Breast epithelium (tissue), 4 donors: ENCODE data around the gene LORICRIN. TPM values are rescaled to one million over a fixed set of nuclear protein-coding genes. Genes with fewer than 3 reads are reported as not detected.

ENCODE experiments used
- DNase-seq, 2 donors: peaks; one replicate each; pipeline ENCODE4 v3.0.0-alpha.2; 2019; ENCODE audit warnings: low spot score in 2 of 2
- H3K27ac ChIP-seq, 2 donors: fragments of 200-600 bp; sonication (generic) in 1 of 2; one replicate each; pipeline ENCODE4 v1.5.1; 2016 to 2019; ENCODE audit warnings: mild to moderate bottlenecking in 1 of 2
- H3K27me3 ChIP-seq, 2 donors: fragments of 200-600 bp; sonication (generic) in 1 of 2; one replicate each; pipeline versions ENCODE4 v1.5.1 to v1.6.0; 2017 to 2019; ENCODE audit warnings: control low read depth in 1 of 2, mild to moderate bottlenecking in 1 of 2
- H3K36me3 ChIP-seq: fragments of 200-600 bp; one replicate; pipeline ENCODE4 v1.5.1; 2019
- H3K4me1 ChIP-seq, 2 donors: fragments of 200-600 bp; sonication (generic); one replicate each; pipeline ENCODE4 v1.5.1; 2016 to 2019; ENCODE audit warnings: control low read depth in 1 of 2
- H3K4me3 ChIP-seq, 3 donors: fragments of 200-600 bp; sonication (generic); 1 replicate in 2 of 3; 2 replicates in 1 of 3; pipeline ENCODE4 v1.5.1; 2016 to 2019; ENCODE audit warnings: mild to moderate bottlenecking in 3 of 3, moderate library complexity in 2 of 3
- H3K9me3 ChIP-seq, 2 donors: fragments of 200-600 bp; sonication (generic) in 1 of 2; one replicate each; pipeline ENCODE4 v1.5.1; 2016 to 2019; ENCODE audit warnings: control low read depth in 1 of 2
- CTCF ChIP-seq, 3 donors: fragments of 450-650 bp; IDR thresholded peaks; one replicate each; pipeline ENCODE4 v1.5.1; 2016 to 2017; ENCODE audit warnings: antibody characterized with exemption in 3 of 3, mild to moderate bottlenecking in 3 of 3, moderate library complexity in 3 of 3
- POLR2A ChIP-seq: fragments of 450-650 bp; IDR thresholded peaks from one replicate; pipeline ENCODE4 v1.6.1; 2016; ENCODE audit warnings: antibody characterized with exemption, mild to moderate bottlenecking, moderate library complexity
- POLR2AphosphoS5 ChIP-seq, 3 donors: sonication (generic); formaldehyde crosslinking; IDR thresholded peaks; one replicate each; pipeline ENCODE4 v1.6.1; 2017; ENCODE audit warnings: antibody characterized with exemption in 3 of 3
- intact Hi-C: fragments of 100-400 bp; cut with DNase I; formaldehyde crosslinking; loops from one replicate; pipeline ENCODE4 v1.15.1; 2023; ENCODE audit warnings: low total_unique reads
- total RNA-seq, 3 donors: library from RNA; depleted of rRNA; stranded (reverse); fragments of >200 nt; gene quantifications; one replicate each; pipeline ENCODE4 v1.1.0, GENCODE V29; 2016

The LORICRIN gene, protein sequence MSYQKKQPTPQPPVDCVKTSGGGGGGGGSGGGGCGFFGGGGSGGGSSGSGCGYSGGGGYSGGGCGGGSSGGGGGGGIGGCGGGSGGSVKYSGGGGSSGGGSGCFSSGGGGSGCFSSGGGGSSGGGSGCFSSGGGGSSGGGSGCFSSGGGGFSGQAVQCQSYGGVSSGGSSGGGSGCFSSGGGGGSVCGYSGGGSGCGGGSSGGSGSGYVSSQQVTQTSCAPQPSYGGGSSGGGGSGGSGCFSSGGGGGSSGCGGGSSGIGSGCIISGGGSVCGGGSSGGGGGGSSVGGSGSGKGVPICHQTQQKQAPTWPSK
- total RNA-seq = not detected

- Histone ChIP-seq H3K27ac (no peak within 1 kb of the TSS), H3K9me3 (no peaks in the 10 kb centered on the region), H3K4me3 (no peak within 1 kb of the TSS), H3K36me3 (no peaks in the 10 kb centered on the region), H3K27me3 (peaks cover 0 to 25% of the 10 kb centered on the region in 2 donors), H3K4me1 (no peaks in the 10 kb centered on the region)
- no peak for DNase-seq
- TF ChIP-seq POLR2A (no peak), CTCF (IDR thresholded peaks at IDR 0.05) (no peak), POLR2AphosphoS5 (IDR thresholded peaks at IDR 0.05) (no peak)
- intact Hi-C loops = no loop called here
Measured at GRCh38 chr1:153259387-153259786, at the start of gene LORICRIN. Gene LORICRIN, plus strand, starts transcription at chr1:153259687. Its CDS starts 1,263 bp downstream, at chr1:153260950.

- H3K4me3 ChIP-seq = no peak overlapping the region
- TF ChIP-seq CTCF (IDR thresholded peaks at IDR 0.05) = no peak
- TF ChIP-seq POLR2A = no peak
- no peak for TF ChIP-seq POLR2AphosphoS5 (IDR thresholded peaks at IDR 0.05)
- H3K36me3 ChIP-seq = no peaks in the 10 kb centered on the region
- no peak overlapping the region for H3K27ac ChIP-seq
- no peaks in the 10 kb centered on the region for H3K9me3 ChIP-seq
- DNase-seq = no peak
- H3K27me3 ChIP-seq = peaks cover 0 to 6% of the 10 kb centered on the region in 2 donors
- intact Hi-C loops = no loop called here
- H3K4me1 ChIP-seq = no peaks in the 10 kb centered on the region
Measured at GRCh38 chr1:153210206-153210605, 49.3 kb upstream of the LORICRIN start.

DNA sequence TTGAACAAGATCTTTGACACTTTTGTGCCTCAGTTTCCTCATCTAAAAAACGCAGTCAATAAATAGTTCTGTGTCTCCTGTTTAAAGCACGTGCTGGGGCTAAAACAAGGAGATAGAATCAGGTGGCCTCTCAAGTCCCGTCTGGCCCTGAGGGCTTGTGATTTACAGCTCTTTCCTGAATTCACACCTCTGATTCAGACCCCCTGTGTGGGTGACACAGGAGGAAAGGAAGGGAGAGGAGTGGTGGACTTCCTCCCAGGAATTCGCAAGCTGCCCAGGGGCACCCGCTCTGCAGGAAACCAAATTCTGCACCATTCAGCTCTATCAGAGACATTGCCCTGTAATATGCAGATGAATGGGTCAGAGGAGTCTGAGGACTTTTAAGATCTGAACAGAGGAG lies 47.3 kb upstream of the LORICRIN start:
- Histone ChIP-seq H3K27me3 (peaks cover 0 to 6% of the 10 kb centered on the region in 2 donors), H3K4me1 (no peaks in the 10 kb centered on the region), H3K4me3 (no peak overlapping the region), H3K27ac (no peak overlapping the region), H3K36me3 (no peaks in the 10 kb centered on the region), H3K9me3 (no peaks in the 10 kb centered on the region)
- DNase-seq = no peak
- intact Hi-C loops = no loop called here
- TF ChIP-seq POLR2AphosphoS5 (IDR thresholded peaks at IDR 0.05) (no peak), POLR2A (no peak), CTCF (IDR thresholded peaks at IDR 0.05) (no peak)

DNA sequence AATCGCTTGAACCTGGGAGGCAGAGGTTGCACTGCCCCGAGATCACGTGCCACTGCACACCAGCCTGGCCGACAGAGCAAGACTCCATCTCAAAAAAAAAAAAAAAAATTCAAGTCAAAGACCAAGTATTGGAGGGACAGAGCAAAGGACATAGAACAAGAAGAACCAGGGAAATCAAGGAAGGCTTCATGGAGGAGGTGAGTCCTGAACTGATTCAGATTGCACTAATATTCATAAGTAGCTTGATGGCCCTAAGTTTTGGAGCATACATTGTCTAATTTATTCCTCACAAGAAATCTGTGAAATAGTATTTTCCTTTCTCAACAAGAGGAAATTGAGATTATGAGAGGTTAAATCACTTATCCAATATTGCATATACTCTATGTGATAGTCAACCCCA lies 46.0 kb upstream of the LORICRIN start:
- Histone ChIP-seq H3K4me1 (no peaks in the 10 kb centered on the region), H3K27me3 (peaks cover 0 to 6% of the 10 kb centered on the region in 2 donors), H3K4me3 (no peak overlapping the region), H3K27ac (no peak overlapping the region), H3K36me3 (no peaks in the 10 kb centered on the region), H3K9me3 (no peaks in the 10 kb centered on the region)
- no peak for DNase-seq
- TF ChIP-seq CTCF (IDR thresholded peaks at IDR 0.05) (no peak), POLR2A (no peak), POLR2AphosphoS5 (IDR thresholded peaks at IDR 0.05) (no peak)
- intact Hi-C loops = no loop called here

DNA sequence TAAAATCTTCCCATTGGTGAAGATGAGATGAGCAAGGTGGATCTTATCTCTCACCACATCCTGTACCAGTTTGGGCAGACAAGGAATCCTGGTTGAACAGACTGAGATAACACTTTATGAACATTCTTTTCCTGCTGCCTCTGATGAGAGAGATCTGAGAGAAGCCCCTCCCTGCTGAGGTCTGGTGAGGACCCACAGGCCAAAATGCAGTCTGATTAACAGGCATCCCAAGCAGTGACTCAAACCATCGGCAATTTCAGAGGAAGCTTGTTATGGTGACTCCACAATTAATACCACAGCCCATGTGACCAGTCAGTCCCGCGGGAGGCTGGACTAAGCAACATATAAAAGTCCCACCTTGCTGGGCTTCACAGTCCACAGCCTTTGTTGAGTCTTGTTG lies 42.3 kb upstream of the LORICRIN start, which contains the start of gene PRR9:
Gene PRR9 (plus strand): TSS at position 373 of the 400 bp plus-strand sequence. CDS start 561 bp downstream, outside the sequence.
- H3K27me3 ChIP-seq = no peaks in the 10 kb centered on the region
- intact Hi-C loops = no loop called here
- no peaks in the 10 kb centered on the region for H3K4me1 ChIP-seq
- DNase-seq = no peak
- H3K27ac ChIP-seq = no peak within 1 kb of the TSS
- no peaks in the 10 kb centered on the region for H3K9me3 ChIP-seq
- no peaks in the 10 kb centered on the region for H3K36me3 ChIP-seq
- no peak within 1 kb of the TSS for H3K4me3 ChIP-seq
- no peak for TF ChIP-seq POLR2A
- no peak for TF ChIP-seq POLR2AphosphoS5 (IDR thresholded peaks at IDR 0.05)
- no peak for TF ChIP-seq CTCF (IDR thresholded peaks at IDR 0.05)
